RCC 7860 (cell line): ENCODE data around the gene RAP2C.
"Not testable (repeated sequence)": the region's sequence is repeated elsewhere in the genome, so short reads cannot be mapped to it uniquely, and the experiment has no call there.

Source experiments
- DNase-seq: peaks from one replicate; pipeline ENCODE4 v3.0.0-alpha.2; 2015; ENCODE audit warnings: low spot score
- FAIRE-seq: peaks from 2 replicates; lab custom pipeline; 2012; peaks lifted over from hg19 to GRCh38; lab: Jason Lieb, UNC

The RAP2C gene

DNA sequence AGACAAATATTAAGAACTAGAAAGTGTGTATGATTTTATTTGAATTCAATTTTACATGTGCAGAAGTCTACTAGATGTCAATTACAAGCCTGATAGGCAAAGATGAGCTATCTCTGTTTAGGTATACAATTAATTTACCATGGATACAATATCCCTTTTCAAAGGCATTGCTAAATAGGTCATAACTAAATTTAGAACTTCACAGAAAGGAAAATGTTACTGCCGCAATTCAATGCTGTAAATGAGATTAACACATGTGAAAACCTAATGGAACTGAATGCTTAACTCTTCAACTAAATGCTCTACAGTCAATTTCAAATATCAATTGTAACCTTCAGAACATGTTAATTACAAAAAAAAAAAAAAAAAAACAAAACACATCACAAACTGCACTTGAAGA lies 14.6 kb downstream of the RAP2C start:
- FAIRE-seq = no peak

DNA sequence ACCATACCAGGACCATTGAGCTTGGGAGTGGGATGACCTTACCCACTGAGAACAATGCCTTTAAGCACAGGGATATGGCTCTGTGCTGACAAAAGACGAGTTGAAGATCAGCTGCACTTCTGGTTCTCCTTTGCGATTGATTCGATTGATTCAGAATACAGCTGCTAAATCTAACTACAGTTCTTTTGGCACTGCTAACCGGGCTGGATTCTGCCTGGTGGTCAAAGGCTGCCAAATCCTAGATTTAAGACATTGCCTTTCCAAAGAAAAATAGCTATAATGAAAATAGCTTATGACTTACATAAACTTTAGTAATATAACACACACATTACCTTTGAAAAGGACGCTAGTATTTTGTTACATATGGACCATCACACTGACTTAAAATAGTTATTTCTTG lies 18.3 kb downstream of the RAP2C start:
- FAIRE-seq (no peak), DNase-seq (no peak)

More for the DNA sequence above, 14.6 kb downstream of the RAP2C start:
- no peak for DNase-seq

DNA sequence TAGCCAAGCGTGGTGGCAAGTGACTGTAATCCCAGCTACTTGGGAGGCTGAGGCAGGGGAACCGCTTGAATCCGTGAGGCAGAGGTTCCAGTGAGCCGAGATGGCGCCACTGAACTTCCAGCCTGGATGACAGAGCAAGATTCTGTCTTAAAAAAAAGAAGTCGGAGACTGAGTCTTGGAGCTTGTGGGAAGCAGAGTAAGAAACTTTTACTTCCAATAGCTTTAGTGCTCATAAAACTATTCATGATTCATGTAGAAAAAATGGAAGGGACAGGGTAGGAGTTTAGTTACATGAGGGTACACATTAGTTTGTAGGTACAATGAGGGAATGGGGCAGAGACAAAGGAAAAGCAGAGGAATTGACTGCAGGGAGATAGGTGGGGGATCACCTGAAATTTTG lies 19.3 kb downstream of the RAP2C start:
- no peak for FAIRE-seq
- DNase-seq = no peak

DNA sequence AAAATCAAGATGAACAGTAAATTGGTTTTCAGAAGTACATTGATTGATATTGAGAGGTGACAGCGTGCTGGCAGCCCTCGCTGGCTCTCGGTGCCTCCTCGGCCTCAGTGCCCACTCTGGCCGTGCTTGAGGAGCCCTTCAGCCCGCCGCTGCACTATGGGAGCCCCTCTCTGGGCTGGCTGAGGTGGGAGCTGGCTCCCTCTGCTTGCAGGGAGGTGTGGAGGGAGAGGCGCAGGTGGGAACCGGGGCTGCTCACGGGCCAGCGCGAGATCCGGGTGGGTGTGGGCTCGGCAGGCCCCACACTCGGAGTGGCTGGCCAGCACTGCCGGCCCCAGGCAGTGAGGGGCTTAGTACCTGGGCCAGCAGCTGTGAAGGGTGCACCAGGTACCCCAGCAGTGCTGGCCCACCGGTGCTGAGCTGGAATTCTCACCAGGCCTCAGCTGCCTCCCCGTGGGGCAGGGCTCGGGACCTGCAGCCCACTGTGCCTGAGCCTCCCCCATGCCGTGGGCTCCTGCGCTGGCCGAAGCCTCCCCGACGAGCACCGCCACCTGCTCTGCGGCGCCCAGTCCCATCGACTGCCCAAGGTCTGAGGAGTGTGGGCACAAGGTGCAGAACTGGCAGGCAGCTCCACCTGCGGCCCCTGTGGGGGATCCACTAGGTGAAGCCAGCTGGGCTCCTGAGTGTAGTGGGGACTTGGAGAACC lies 25.2 kb downstream of the RAP2C start:
- FAIRE-seq = no peak

DNA sequence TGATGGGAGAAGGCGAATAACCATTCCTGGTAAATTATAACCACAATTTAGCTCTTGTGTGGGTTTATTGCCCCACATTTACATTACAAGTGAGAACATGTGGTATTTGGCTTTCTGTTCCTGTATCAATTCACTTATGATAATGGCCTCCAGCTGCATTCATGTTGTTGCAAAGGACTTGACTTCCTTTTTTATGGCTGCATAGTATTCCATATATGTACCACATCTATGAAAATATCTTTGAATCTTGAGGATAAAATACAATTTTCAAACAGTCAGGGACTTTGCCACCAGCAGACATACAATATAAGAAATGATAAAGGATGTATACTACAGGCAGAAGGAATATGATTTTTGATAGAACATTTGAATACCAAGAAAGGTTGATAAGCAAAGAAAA lies 27.3 kb downstream of the RAP2C start:
- DNase-seq = no peak
- no peak for FAIRE-seq

More for the DNA sequence above, 25.2 kb downstream of the RAP2C start:
- no peak for DNase-seq

DNA sequence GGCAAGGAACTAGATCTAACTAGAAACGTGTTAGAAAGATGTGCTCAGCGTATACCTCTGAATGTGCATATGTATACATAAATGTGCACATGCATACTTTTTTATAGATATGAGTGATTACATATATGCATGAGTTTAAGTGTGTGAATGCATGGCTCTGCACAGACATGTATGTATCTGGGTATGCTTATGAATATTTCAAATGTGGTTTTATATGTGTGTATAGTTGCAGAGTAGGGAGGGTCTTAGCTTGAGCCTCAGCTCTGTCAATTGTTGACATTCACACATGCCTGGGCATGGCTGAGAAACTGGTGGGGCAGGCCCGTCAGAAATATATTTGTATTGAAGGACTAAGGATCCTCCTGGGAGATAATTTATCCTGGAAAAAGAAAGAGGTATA lies 31.1 kb downstream of the RAP2C start:
- FAIRE-seq (no peak), DNase-seq (no peak)

DNA sequence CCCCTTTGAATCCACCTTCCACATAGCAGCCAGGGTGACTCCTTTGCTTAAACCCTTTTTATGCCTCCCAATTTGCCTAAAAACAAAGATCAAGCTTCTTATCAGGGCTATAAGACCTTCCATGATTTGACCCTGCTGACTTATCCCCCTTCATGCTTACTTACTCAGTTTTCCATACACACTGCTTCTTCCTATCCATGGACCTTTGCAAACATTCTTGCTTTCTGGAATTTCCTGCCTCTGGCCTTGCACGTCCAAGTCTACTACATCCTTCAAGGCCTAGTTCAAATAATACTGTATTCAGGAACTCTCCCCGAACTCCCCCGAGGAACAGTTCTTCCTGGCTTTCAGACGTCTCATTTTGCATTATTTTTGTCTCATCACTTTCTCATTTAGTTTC lies 31.8 kb downstream of the RAP2C start:
- DNase-seq = no peak
- no peak for FAIRE-seq

DNA sequence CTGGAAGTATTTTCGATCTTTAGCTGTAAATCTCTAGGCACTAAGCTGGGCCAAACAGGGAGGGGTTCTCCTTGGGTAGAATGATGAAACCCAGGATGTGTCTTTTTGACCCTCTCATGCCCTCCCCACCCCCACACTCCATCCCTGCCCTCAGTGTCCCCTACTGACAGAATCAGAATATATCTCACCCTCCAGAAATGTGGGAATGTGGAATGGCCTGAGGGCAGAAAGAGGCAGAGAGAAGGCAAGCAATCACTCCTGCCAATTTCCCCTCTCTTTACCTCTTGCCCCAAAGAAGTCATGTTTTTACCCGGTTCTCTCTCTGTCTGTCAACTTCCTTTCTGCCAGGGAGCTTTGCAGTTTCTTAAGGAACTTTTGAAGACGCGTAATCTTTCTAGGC lies 34.4 kb downstream of the RAP2C start:
- DNase-seq (no peak), FAIRE-seq (no peak)

DNA sequence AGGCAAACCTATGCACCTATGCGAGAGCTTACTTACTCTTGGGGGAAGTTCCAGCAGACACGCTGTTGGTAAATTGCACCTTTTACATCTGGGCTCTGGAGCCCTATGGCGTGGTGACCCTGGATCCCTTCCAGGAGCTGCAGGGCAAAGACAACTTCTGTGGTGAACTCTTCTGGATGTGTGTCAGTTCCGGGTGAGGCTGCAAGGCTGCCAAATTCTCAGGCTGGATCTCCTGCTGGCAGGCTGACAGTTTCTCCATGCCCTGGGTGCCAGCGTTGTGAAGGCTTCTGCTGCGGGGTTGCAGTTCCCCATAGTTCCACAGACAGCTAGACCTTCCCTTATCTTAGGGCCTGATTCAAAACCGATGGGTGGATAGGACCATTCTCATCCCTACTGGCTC lies 37.9 kb downstream of the RAP2C start:
- no peak for FAIRE-seq
- DNase-seq = no peak

DNA sequence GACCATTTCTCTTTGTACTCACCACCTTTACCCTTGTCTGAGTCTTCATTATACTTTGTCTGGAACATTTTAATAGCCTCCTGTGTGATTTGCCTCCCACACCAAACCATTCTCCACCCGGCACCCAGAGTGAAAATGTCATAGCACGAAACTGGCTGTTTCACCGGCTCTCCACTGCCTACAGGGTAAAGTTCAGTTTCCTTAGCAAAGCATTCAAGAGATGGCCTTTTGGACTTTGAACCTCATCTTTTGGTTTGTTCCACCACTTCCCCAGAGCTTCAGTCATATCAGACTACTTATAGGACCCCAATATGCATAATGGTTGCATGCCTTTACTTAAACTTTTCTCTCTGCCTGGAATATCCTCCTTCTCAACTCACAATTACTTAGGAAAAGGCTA lies 38.3 kb downstream of the RAP2C start:
- no peak for FAIRE-seq
- no peak for DNase-seq

DNA sequence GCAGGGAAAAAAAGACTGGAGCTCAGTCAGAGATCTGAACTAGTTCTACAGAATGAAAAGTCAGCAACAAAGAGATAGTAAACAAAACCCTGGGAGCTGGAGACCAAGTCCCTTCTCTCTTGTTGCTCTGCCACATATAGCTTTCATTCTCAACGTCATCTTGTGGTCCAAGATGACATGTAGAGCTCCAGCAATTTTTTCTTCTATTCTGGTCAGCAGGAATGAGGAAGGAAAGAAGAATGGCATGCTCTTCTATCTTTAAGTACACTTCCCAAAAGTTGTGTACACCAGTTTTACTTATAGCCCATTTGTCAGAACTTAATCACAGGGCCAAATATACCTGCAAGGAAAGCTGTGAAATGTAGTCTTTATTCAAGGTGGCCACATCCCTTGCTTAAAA lies 45.6 kb downstream of the RAP2C start:
- DNase-seq (no peak), FAIRE-seq (no peak)

DNA sequence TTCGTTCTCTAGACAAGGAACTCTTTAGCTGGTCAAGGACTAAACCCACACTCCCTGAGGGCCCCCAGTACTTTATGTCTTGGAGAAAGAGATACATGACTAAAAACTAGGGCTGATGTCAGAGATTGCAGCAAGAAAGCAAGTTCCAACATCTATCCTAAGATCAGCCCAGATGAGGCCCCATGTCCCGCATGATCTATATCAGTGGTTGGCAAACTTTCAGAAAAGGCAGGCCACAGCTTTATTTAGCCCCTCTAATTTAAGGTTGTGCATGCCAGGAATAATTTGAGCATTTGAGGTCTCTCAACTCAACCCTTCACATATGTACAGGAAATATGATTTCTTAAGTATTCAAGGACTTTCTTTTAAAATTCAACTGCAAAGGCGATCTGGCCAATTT lies 47.4 kb downstream of the RAP2C start:
- DNase-seq (no peak), FAIRE-seq (no peak)

DNA sequence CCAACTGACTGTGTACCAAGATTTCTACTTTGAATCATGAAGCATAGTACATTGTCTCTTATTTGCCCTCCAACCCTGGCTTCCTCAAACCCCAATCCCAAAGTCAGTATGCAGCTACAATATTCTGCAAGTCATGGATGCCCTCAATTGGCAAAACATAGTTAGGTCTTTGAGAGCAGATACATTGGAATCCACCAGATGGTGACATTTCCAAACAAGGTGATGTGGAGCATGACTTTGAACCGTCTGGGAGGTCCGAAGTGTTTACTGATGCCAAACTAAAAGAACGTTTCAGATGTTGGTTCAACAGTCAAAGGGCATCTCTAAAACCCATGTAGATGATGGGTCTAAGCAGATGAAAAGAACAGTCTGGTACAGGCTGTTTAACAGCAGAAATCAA lies 47.8 kb downstream of the RAP2C start:
- DNase-seq (no peak), FAIRE-seq (no peak)

DNA sequence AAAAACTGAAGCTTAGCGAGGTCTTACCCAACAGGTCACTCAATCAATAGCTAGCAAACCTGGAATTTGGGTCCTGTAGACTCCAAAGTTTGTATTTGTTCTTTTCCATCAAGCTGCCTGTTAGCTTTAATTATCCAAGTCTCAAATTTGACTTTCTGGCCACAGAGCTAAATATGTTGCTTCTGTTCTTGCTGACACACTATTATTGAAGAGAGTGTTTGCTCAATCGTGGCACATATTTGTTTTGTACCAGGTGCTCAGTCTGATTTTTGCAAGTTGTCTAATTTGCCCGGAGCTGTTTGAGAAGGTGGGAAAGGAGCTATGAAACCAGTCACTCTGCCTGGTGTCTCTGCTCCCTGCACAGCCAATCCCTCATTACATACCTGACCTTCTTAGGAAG lies 49.7 kb downstream of the RAP2C start:
- DNase-seq = no peak

DNA sequence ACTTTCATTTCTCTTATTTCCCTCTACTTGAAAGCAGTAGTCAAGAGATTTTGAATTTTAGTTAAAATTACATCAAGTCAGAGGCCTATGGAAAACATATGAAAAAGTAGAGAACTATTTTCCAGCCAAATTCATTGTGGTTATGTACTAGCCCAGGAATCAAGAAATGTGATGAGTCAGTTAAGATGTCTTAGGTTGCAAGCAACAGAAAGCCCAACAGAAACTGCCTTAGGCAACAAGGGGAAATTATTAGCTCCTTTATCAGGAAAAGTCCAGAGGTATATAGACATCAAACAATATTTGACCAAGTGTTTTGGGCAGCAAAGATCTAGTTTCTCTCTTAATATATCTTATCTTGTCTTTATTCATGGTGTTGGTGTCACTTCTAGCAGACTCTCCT lies 53.6 kb downstream of the RAP2C start:
- FAIRE-seq = no peak

More for the DNA sequence above, 49.7 kb downstream of the RAP2C start:
- FAIRE-seq = no peak

DNA sequence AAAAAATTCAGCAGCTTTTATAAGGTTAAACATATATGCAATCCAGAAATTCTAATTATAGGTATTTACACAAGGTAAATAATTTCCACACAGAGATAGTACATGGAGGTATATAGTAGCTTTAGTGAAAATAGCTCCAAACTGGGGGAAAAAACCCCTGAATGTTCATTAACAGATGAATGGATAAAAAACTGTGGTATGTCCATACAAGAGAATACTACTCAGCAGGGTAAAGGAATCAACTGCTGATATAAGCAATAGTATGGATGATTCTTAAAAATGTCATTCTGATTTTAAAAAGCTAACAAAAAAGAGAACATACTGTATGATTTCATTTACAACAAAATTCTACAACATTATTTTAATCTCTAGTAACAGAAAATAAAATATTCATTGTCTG lies 54.2 kb downstream of the RAP2C start:
- no peak for DNase-seq
- FAIRE-seq = no peak

More for the DNA sequence above, 53.6 kb downstream of the RAP2C start:
- DNase-seq = no peak

DNA sequence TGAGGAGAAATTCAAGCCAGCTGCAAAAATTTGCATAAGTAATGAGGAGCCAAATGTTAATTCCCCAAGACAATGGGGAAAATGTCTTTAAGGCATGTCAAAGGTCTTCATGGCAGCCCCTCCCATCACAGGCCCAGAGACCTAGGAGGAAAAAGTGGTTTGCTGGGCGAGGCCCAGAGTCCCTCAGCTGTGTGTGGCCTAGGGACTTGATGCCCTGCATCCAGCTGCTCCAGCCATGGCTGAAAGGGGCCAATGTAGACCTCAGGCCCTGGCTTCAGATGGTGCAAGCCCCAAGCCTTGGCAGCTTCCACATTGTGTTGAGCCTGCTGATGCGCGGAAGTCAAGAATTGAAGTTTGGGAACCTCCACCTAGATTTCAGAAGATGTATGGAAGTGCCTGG lies 56.2 kb downstream of the RAP2C start:
- DNase-seq, FAIRE-seq: not testable (repeated sequence)

DNA sequence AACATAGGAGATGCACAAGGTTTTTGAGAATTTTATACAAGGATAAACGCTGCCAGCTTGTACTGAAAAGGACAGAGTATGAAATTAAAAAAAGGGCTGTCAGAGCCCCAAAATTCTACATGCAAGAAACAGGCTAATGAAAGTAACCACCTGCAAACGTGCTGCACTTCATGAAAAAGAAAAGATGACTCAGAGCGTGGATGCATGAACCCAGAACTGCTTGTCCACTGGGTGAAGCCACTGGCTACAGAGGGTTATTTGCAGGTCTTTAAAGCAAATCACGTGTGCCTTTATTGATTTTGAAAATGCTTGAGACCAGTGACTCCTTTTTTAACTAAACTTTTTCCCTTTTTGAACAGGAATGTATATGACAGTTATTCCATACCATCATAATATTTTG lies 66.1 kb downstream of the RAP2C start:
- FAIRE-seq (no peak), DNase-seq (no peak)
